Uterus (tissue), 4 donors: ENCODE measurements around the gene INPP4A. TPM values are rescaled to one million over a fixed set of nuclear protein-coding genes. Genes with fewer than 3 reads are reported as not detected.

ENCODE experiments used
- DNase-seq, 2 donors: peaks; one replicate each; pipeline ENCODE4 v3.0.0-alpha.2; 2019 to 2020
- H3K27ac ChIP-seq, 2 donors: fragments of 200-600 bp; sonication (generic); 1 replicate in 1 of 2; 2 replicates in 1 of 2; pipeline ENCODE4 v1.5.1; 2016 to 2018
- H3K27me3 ChIP-seq, 2 donors: fragments of 200-600 bp; sonication (generic); one replicate each; pipeline ENCODE4 v1.5.1; 2018 to 2019; ENCODE audit warnings: control low read depth in 1 of 2
- H3K36me3 ChIP-seq, 2 donors: fragments of 200-600 bp; sonication (generic); one replicate each; pipeline ENCODE4 v1.5.1; 2019; ENCODE audit warnings: control low read depth in 1 of 2
- H3K4me1 ChIP-seq, 2 donors: fragments of 200-600 bp; sonication (generic); one replicate each; pipeline ENCODE4 v1.5.1; 2018 to 2019; ENCODE audit warnings: control low read depth in 1 of 2
- H3K4me3 ChIP-seq, 2 donors: fragments of 200-600 bp; sonication (generic); 1 replicate in 1 of 2; 2 replicates in 1 of 2; pipeline ENCODE4 v1.5.1; 2018 to 2019; ENCODE audit warnings: mild to moderate bottlenecking in 1 of 2
- H3K9me3 ChIP-seq, 2 donors: fragments of 200-600 bp; sonication (generic); one replicate each; pipeline ENCODE4 v1.5.1; 2019; ENCODE audit warnings: control low read depth in 1 of 2
- CTCF ChIP-seq, 4 experiments: fragments of 200-600 bp in 2 of 4; fragments of 450-650 bp in 2 of 4; sonication (generic) in 2 of 4; IDR thresholded peaks; one replicate each; pipeline ENCODE4 v1.5.1; 2016 to 2019; ENCODE audit warnings: antibody characterized with exemption in 4 of 4, mild to moderate bottlenecking in 2 of 4, moderate library complexity in 1 of 4
- POLR2A ChIP-seq, 2 donors: fragments of 450-650 bp; IDR thresholded peaks; one replicate each; pipeline ENCODE4 v1.6.1; 2016; ENCODE audit warnings: antibody characterized with exemption in 2 of 2, mild to moderate bottlenecking in 1 of 2, moderate library complexity in 1 of 2
- intact Hi-C: fragments of 100-400 bp; cut with DNase I; formaldehyde crosslinking; loops from one replicate; pipeline ENCODE4 v1.15.1; 2023; ENCODE audit warnings: low total_unique reads
- total RNA-seq, 4 donors: library from RNA; depleted of rRNA in 3 of 4; stranded (reverse); fragments of >200 nt in 3 of 4; gene quantifications; one replicate each; pipeline versions ENCODE4 v1.1.0 to v1.2.4, GENCODE V29; 2014 to 2023
- donor health status: DM: yes; HTN: yes; CAD: no.

INPP4A gene
- total RNA-seq, 4 donors from 2014 or later = 8.7 to 40.2 (median 35.2) TPM

DNA sequence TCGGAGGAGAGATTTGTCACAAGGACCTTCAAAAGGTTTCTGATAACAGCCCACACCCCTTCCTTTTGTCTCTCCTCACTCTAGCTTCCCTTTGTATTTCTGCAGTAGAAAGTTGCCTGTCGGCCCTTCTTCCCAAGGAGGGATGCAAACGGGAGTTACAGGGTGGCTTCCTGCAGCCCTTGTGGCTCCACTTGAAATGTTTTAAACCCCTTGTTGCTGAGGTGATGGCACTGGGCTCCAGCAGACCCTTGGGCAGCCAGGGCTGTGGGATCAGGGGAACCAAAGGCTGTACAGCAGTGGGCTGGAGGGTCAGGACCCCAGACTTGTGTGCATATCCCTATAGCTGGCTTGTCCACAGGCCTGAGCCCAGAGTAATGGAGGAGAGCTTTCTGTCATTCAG, 101.5 kb downstream of the INPP4A start:
- Histone ChIP-seq H3K4me3 (no peak overlapping the region), H3K9me3 (no peaks in the 10 kb centered on the region), H3K4me1 (no peaks in the 10 kb centered on the region), H3K27me3 (no peaks in the 10 kb centered on the region), H3K36me3 (no peaks in the 10 kb centered on the region), H3K27ac (no peak overlapping the region)
- no peak for TF ChIP-seq CTCF (IDR thresholded peaks at IDR 0.05)
- no peak for TF ChIP-seq POLR2A (IDR thresholded peaks at IDR 0.05)
- intact Hi-C loops = no loop called here
- DNase-seq = no peak

DNA sequence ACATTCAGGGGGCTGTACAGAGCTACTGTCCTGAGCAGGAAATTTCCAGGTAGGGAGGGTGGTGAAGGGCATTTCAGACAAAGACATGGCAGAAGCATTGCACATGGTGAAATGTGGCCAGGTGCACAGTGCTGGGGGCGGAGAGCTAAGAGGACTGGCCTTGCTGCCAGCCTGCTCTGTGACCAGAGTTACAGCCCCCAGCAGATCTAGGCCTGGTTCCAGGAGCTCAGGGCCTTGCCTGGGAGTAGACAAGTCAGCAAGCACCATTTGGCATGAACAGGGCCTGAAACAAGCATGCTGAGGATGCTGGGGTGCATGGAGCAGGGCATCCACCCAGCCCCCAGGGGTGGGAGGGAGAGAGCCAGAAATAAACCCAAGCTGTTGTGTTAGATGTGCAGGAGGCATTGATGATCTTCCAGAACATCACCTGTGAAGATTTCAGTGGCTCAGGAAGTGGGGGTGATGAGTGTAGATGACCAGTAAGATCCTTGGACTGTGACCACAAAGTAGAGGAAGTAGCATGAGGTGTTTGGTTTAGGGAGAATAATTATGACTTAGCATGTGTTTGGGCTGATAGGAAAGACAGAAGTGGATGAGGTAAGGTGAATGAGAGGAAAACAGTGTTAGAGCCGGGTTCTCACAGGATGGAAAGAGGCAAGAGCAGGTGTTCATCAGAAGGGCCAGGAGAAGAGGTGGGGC, 102.6 kb downstream of the INPP4A start:
- intact Hi-C loops = no loop called here
- H3K27me3 ChIP-seq = no peaks in the 10 kb centered on the region
- TF ChIP-seq POLR2A (IDR thresholded peaks at IDR 0.05) (no peak), CTCF (IDR thresholded peaks at IDR 0.05) (no peak)
- no peak for DNase-seq
- no peaks in the 10 kb centered on the region for H3K4me1 ChIP-seq
- H3K36me3 ChIP-seq = no peaks in the 10 kb centered on the region
- no peaks in the 10 kb centered on the region for H3K9me3 ChIP-seq
- no peak overlapping the region for H3K4me3 ChIP-seq
- H3K27ac ChIP-seq = no peak overlapping the region

- Histone ChIP-seq H3K36me3 (no peaks in the 10 kb centered on the region), H3K9me3 (no peaks in the 10 kb centered on the region), H3K27ac (no peak overlapping the region), H3K4me3 (no peak overlapping the region), H3K27me3 (no peaks in the 10 kb centered on the region), H3K4me1 (no peaks in the 10 kb centered on the region)
- TF ChIP-seq POLR2A (IDR thresholded peaks at IDR 0.05) (no peak), CTCF (IDR thresholded peaks at IDR 0.05) (no peak)
- DNase-seq = no peak
- intact Hi-C loops = no loop called here
These were observed 104.5 kb downstream of the INPP4A start for GRCh38 chr2:98548920-98549818.

GRCh38 chr2:98550165-98550564, 105.5 kb downstream of the INPP4A start:
- DNase-seq = no peak
- Histone ChIP-seq H3K27ac (no peak overlapping the region), H3K4me3 (no peak overlapping the region), H3K4me1 (no peaks in the 10 kb centered on the region), H3K9me3 (no peaks in the 10 kb centered on the region), H3K27me3 (no peaks in the 10 kb centered on the region), H3K36me3 (no peaks in the 10 kb centered on the region)
- intact Hi-C loops = no loop called here
- TF ChIP-seq POLR2A (IDR thresholded peaks at IDR 0.05) (no peak), CTCF (IDR thresholded peaks at IDR 0.05) (no peak)

DNA sequence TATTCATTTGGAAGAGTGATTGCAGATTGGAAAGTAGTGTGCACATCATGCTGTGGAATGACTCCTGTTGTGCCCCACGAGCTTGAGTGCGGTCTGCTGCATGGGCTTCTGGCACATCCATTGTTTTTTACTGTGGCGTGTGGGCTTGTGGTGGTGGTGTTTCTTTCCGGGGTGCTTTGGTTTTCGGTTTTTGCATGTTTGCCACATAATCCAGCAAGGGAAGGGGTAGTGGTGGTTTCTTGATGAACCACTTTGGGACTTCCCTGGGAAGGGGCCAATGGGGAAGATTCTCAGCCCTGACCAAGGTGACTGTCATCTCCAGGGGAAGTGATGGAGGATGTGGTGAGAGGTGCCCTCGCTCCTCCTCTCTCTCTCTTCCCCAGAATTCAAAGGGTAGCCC, 106.7 kb downstream of the INPP4A start:
- Histone ChIP-seq H3K27me3 (no peaks in the 10 kb centered on the region), H3K4me1 (no peaks in the 10 kb centered on the region), H3K27ac (no peak overlapping the region), H3K9me3 (no peaks in the 10 kb centered on the region), H3K36me3 (no peaks in the 10 kb centered on the region), H3K4me3 (no peak overlapping the region)
- DNase-seq = no peak
- TF ChIP-seq CTCF (IDR thresholded peaks at IDR 0.05) (no peak), POLR2A (IDR thresholded peaks at IDR 0.05) (no peak)
- intact Hi-C loops = no loop called here
